AG04450 (cell line): ENCODE results near the gene WDR12. TPM values are rescaled to one million over a fixed set of nuclear protein-coding genes. Genes with fewer than 3 reads are reported as not detected.
"Not testable (repeated sequence)": the region's sequence is repeated elsewhere in the genome, so short reads cannot be mapped to it uniquely, and the experiment has no call there.

Source experiments
- CTCF ChIA-PET: fragments of 300-600, 350-600 bp; formaldehyde crosslinking; extraction: SDS; loops from one replicate; lab custom pipeline; 2022; ENCODE audit warnings: antibody characterized with exemption, inconsistent platforms; lab: Charles Lee
- POLR2A ChIA-PET: fragments of 350-600 bp; formaldehyde crosslinking; extraction: SDS; loops from one replicate; lab custom pipeline; 2021; ENCODE audit warnings: antibody characterized with exemption, inconsistent platforms; lab: Yijun Ruan, JAX
- DNase-seq: peaks from one replicate; pipeline ENCODE4 v3.0.0-alpha.2; 2011; ENCODE audit warnings: low read depth, low spot score
- H3K27ac ChIP-seq: one replicate; pipeline ENCODE4 v1.5.1; 2012; ENCODE audit warnings: low read depth, low read length, control low read depth
- H3K27me3 ChIP-seq: one replicate; pipeline ENCODE4 v1.6.0; 2012; ENCODE audit warnings: low read length; ENCODE audit not compliant: control insufficient read depth, insufficient read depth
- H3K4me3 ChIP-seq: 2 replicates; pipeline ENCODE4 v1.5.1; 2011; ENCODE audit warnings: mild to moderate bottlenecking, low read depth, low read length, control low read depth
- H3K9me3 ChIP-seq: 2 replicates; pipeline ENCODE4 v1.5.1; 2012; ENCODE audit warnings: low read length; ENCODE audit not compliant: control insufficient read depth, insufficient read depth
- CTCF ChIP-seq: IDR thresholded peaks from 2 replicates; pipeline ENCODE4 v1.5.1; 2011; ENCODE audit warnings: low read depth, low read length, control low read depth, inconsistent platforms
- polyA plus RNA-seq: library from polyadenylated mRNA; depleted of rRNA; stranded (reverse); fragments of >200 nt; gene quantifications from 2 replicates; pipeline ENCODE4 v1.2.3, GENCODE V29; 2011

The WDR12 gene
- polyA plus RNA-seq, 1 experiment = 51.9 TPM

GRCh38 chr2:202911203-202911511, 316 bp downstream of the WDR12 start:
- TF ChIP-seq CTCF = no peak
- POLR2A ChIA-PET = interaction anchor here (0.7 to 1.2 kb wide), 4 partner anchors 22 to 328 kb away, joined by 3 to 5 read pairs (median 4); no protein-coding TSS in a partner anchor
- CTCF ChIA-PET = interaction anchor here (0.5 to 1.4 kb wide), 4 partner anchors 40 to 338 kb away, joined by 3 to 4 read pairs (median 3); no protein-coding TSS in a partner anchor
- Histone ChIP-seq H3K9me3 (no peaks in the 10 kb centered on the region), H3K27ac (no peak overlapping the region), H3K4me3 (peak overlapping the region; percentile 97), H3K27me3 (no peaks in the 10 kb centered on the region)
- DNase-seq = no peak

DNA sequence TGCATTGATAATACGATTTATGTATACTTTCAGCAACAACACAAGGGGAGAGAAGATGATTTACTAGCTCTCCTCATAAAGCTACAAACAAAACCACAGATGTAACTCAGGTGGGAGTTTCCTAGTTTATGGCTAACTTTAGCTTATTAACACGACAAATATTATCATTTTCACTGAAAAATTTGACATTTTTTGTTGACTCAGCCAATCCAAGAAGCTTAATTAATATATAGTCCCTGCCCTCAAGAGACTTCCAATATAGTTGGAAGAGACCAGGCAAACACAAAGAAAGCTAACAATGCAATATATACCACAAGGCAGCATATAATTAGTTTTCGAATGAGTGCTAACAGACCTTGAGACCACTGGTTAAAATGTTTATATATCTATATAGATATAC, 775 bp downstream of the WDR12 start:
- DNase-seq = no peak
- Histone ChIP-seq H3K9me3 (no peaks in the 10 kb centered on the region), H3K4me3 (peak overlapping the region; percentile 97), H3K27ac (no peak overlapping the region), H3K27me3 (no peaks in the 10 kb centered on the region)
- CTCF ChIA-PET = interaction anchor here (0.6 to 1.4 kb wide), 3 partner anchors 322 to 341 kb away, joined by 3 to 4 read pairs (median 3); no protein-coding TSS in a partner anchor
- POLR2A ChIA-PET = interaction anchor here (0.9 to 1.2 kb wide), 2 partner anchors 322 to 329 kb away, joined by 3 to 5 read pairs; no protein-coding TSS in a partner anchor
- TF ChIP-seq CTCF = no peak

DNA sequence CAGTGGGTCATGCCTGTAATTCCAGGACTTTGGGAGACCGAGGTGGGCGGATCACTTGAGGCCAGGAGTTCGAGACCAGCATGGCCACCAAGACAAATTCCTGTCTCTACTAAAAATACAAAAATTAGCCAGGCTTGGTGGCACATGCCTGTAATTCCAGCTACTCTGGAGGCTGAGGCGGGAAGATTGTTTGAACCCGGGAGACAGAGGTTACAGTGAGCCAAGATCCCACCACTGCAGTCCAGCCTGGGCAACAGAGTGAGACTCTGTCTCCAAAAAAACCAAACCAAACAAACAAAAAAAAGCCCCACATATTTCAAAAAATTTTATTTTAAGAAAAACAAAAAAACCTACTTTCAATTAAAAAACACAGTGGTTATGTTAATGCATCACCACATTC, 1.2 kb downstream of the WDR12 start:
- CTCF ChIA-PET = interaction anchor here (0.6 to 1.4 kb wide), 2 partner anchors 322 to 342 kb away, joined by 3 to 4 read pairs; no protein-coding TSS in a partner anchor
- POLR2A ChIA-PET, H3K27me3 ChIP-seq, DNase-seq, H3K27ac ChIP-seq, H3K9me3 ChIP-seq: not testable (repeated sequence)
- peak overlapping the region; percentile 97 for H3K4me3 ChIP-seq

DNA sequence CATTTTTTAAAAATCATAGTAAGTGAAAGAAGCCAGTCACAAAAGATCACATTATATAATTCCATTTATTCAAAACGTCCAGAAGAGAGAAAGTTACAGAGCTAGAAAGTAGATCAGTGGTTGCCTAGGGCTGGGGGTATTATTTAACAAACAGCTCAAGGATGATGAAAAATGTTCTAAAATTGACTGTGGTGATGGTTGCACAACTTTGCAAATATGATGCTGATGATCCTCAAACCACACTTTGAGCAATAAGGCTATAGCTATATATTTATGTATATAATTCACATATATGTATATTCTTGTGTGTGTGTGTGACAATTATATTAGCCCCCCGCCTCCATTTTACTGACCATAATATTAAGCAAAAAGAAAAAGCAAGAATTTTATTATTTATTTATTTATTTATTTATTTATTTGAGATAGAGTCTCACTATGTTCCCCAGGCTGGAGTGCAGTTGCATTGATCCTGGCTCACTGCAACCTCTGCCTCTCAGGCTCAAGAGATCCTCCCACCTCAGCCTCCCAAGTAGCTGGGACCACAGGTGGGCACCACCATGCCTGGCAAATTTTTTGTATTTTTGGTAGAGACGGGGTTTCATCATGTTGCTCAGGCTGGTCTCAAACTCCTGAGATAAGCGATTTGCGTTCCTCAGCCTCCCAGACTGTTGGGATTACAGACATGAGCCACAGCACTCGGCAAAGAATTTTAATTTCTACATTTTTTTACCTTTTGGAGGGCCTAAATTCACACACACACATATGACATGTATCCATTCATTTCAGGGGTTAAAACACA, 1.9 kb downstream of the WDR12 start:
- ChIA-PET POLR2A (no interaction called here), CTCF (interaction anchor here (1.4 kb wide), 1 partner anchor 321 kb away, joined by 4 read pairs; no protein-coding TSS in a partner anchor)
- H3K27me3 ChIP-seq = no peaks in the 10 kb centered on the region
- H3K27ac ChIP-seq = no peak overlapping the region
- H3K4me3 ChIP-seq = no peak overlapping the region
- DNase-seq = no peak
- TF ChIP-seq CTCF = no peak
- H3K9me3 ChIP-seq = 0 out of 2 replicates have a peak, but pooled peaks cover 2% of the 10 kb centered on the region

- no peak for TF ChIP-seq CTCF
- Histone ChIP-seq H3K27me3 (no peaks in the 10 kb centered on the region), H3K9me3 (0 out of 2 replicates have a peak, but pooled peaks cover 2% of the 10 kb centered on the region), H3K27ac (no peak overlapping the region), H3K4me3 (no peak overlapping the region)
- POLR2A ChIA-PET = interaction anchor here (0.6 kb wide), 1 partner anchor 126 kb away, joined by 5 read pairs; no protein-coding TSS in a partner anchor
- CTCF ChIA-PET = no interaction called here
- DNase-seq = no peak
Observed at GRCh38 chr2:202908186-202908585, 3.3 kb downstream of the WDR12 start.

DNA sequence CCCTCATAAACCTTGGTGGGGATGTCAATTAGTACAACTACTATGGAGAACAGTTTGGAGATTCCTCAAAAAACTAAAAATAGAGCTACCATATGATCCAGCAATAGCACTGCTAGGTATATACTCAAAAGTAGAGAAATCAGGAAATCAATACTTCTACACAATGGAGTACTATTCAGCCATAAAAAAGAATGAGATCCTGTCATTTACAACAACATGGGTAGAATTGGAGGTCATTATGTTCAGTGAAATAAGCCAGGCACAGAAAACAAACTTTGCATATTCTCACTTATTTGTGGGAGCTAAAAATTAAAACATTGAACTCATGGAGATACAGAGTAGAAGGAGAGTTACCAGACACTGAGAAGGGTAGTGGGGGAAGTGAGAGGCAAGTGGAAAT, 6.0 kb downstream of the WDR12 start:
- H3K4me3 ChIP-seq, H3K27ac ChIP-seq, CTCF ChIA-PET, H3K9me3 ChIP-seq, POLR2A ChIA-PET, DNase-seq, H3K27me3 ChIP-seq: not testable (repeated sequence)
